ENCODE results near the gene DNAJB1. TPM values are rescaled to one million over a fixed set of nuclear protein-coding genes. Genes with fewer than 3 reads are reported as not detected.
A peak's percentile ranks its signal among the peaks of the same experiment; 100 is the strongest.
"Not testable (repeated sequence)": the region's sequence is repeated elsewhere in the genome, so short reads cannot be mapped to it uniquely, and the experiment has no call there.

Gene DNAJB1
- total RNA-seq, 8 experiments from 2014 or later: 36.7 to 113 (median 72.8) TPM

DNA sequence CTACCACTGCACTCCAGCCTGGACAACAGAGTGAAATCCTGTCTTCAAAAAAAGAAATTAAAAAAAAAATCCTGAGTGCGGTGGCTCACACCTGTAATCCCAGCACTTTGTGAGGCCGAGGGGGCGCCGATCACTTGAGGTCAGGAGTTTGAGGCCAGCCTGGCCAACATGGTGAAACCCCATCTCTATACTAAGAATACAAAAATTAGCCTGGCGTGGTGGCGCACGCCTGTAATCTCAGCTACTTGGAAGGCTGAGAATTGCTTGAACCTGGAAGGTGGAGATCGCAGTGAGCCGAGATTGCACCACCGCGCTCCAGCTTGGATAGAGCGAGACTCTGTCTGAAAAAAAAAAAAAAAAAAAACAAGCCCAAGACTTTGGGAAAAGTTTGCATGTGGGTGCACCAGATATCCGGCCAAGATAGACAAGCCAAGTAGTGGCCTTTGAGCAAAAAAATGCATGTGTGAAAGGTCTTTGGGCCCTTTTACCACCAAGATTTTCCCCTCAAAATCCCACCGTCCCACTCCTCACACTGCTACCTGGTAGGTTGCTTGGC lies 5.7 kb downstream of the DNAJB1 start:
- Histone ChIP-seq H3K27ac (no peak overlapping the region), H3K4me1 (replicated peaks in 1 of 2) (peaks cover 13 to 43% of the 10 kb centered on the region in 2 donors), H3K4me3 (no peak overlapping the region)
- in situ Hi-C loops (cut with MboI; ENCODE audit: low pct_unique_long_range_greater_than_20kb in 2 of 9, low sequenced_read_pairs in 9 of 9, unreplicated experiment in 9 of 9): no loop called here
- WGBS, 10 experiments: 80 to 100% (median 95%) methylated on average over 1 to 11 of the region's 14 CpGs; no CpG with 5 or more reads in 1 of the 10 experiments
- no peak for ATAC-seq (replicated peaks in 6 of 8)

DNA sequence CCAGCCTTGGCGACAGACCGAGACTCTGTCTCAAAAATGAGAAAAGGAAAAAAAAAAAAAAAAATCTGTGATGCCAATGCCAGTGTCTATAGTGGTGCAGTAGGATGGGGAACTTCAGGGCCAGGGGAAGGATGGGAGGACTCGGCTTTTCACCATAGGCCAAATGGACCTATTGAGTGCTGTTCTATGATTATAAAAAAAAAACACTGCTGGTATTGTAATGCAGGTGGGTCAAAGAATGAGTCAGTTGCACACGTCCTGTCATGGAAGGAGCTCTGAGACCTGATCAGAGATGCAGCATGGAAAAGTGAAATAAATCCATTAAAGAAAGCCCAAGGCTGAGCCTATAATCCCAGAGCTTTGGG lies 7.0 kb downstream of the DNAJB1 start:
- ATAC-seq (replicated peaks in 6 of 8): no peak
- WGBS, 10 experiments: 0 to 100% (median 76%) methylated on average over 1 to 3 of the region's 4 CpGs; no CpG with 5 or more reads in 2 of the 10 experiments
- Histone ChIP-seq H3K4me3 (no peak overlapping the region), H3K4me1 (replicated peaks in 1 of 2) (peaks cover 6 to 36% of the 10 kb centered on the region in 2 donors), H3K27ac (no peak overlapping the region)
- in situ Hi-C loops (cut with MboI; ENCODE audit: low pct_unique_long_range_greater_than_20kb in 2 of 9, low sequenced_read_pairs in 9 of 9, unreplicated experiment in 9 of 9): no loop called here

DNA sequence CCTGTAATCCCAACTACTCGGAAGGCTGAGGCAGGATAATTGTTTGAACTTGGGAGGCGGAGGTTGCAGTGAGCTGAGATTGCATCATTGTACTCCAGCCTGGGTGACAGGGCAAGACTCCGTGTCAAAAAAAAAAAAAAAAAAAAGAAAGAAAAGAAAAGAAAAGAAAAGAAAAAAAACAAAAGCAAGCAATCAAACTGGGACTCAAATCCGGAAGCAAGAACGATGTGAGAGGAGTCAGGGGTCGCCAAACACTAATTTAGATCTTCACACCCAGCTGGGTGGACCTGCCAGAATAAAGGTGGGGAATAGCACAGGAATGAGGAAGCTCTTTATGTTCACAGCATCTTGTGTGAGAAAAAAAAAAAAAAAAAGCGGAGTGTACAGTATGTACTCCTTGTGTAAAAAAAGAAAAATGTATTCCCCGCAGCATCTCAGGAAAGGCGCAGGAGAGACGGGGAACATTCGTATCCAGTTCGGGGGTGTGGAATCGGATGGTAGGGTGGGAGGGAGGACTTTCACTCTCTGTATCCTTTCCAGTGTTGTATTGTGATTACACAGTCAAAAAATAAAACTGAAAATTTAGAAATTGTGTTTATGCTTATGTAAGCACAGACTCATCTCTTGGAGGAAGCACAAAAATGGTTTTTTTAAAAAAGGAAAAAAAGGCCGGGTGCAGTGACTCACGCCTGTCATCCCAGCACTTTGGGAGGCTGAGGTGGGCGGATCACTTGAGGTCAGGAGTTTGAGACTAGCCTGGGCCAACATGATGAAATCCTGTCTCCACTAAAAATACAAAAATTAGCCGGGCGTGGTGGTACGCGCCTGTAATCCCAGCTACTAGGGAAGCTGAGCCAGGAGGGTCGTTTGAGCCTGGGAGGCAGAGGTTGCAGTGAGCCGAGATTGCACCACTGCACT lies 7.6 kb downstream of the DNAJB1 start:
- 6 to 81% (median 49%) methylated on average over 5 to 19 of the region's 22 CpGs for WGBS, 10 experiments
- in situ Hi-C loops (cut with MboI; ENCODE audit: low pct_unique_long_range_greater_than_20kb in 2 of 9, low sequenced_read_pairs in 9 of 9, unreplicated experiment in 9 of 9): no loop called here
- no peak overlapping the region for H3K4me3 ChIP-seq
- H3K27ac ChIP-seq: peak overlapping the region in 1 of 2 donors; percentile 21
- ATAC-seq (replicated peaks in 6 of 8): peak in 5 of 8 experiments; percentile 8 to 38 (median 24)
- H3K4me1 ChIP-seq (replicated peaks in 1 of 2): peaks cover 2 to 31% of the 10 kb centered on the region in 2 donors

DNA sequence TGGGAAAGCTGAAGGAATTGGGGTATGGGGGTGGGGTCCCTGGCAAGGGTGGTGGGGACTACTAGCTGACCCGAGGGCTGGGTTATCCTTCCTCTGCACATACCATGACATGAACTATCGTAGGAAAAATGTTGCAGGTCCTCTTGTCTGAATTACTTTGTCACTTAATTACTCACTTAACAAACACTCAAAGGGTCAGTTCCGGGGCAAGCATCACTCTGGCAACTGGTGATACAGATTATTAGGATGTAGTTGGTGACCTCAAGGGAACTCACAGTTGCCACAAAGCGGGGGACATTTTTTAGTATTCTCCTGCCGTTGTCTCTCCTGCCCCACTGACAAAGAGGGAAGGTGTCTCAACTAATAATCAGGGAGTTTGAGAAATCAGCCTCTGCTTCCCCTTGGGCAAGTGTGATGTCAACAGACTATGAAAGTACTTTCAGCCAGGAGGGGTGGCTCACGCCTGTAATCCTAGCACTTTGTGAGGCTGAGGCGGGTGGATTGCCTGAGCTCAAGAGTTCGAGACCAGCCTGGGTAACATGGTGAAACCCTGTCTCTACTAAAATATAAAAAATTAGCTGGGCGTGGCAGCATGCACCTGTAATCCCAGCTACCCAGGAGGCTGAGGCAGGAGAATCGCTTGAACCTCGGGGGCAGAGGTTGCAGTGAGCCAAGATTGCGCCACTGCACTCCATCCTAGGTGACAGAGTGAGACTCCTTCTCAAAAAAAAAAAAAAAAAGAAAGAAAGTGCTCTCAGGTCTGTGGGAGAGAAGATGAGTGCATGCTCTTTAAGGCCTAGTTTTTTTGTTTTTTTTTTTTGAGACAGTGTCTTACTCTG lies 10.3 kb downstream of the DNAJB1 start:
- in situ Hi-C loops (cut with MboI; ENCODE audit: low pct_unique_long_range_greater_than_20kb in 2 of 9, low sequenced_read_pairs in 9 of 9, unreplicated experiment in 9 of 9): no loop called here
- H3K4me1 ChIP-seq (replicated peaks in 1 of 2): peaks cover 2 to 31% of the 10 kb centered on the region in 2 donors
- WGBS, 10 experiments: 50 to 80% (median 67%) methylated on average over 1 to 4 of the region's 12 CpGs; no CpG with 5 or more reads in 5 of the 10 experiments
- peak in 3 of 8 experiments; percentile 4 to 13 (median 8) for ATAC-seq (replicated peaks in 6 of 8)
- H3K4me3 ChIP-seq: no peak overlapping the region
- no peak overlapping the region for H3K27ac ChIP-seq

DNA sequence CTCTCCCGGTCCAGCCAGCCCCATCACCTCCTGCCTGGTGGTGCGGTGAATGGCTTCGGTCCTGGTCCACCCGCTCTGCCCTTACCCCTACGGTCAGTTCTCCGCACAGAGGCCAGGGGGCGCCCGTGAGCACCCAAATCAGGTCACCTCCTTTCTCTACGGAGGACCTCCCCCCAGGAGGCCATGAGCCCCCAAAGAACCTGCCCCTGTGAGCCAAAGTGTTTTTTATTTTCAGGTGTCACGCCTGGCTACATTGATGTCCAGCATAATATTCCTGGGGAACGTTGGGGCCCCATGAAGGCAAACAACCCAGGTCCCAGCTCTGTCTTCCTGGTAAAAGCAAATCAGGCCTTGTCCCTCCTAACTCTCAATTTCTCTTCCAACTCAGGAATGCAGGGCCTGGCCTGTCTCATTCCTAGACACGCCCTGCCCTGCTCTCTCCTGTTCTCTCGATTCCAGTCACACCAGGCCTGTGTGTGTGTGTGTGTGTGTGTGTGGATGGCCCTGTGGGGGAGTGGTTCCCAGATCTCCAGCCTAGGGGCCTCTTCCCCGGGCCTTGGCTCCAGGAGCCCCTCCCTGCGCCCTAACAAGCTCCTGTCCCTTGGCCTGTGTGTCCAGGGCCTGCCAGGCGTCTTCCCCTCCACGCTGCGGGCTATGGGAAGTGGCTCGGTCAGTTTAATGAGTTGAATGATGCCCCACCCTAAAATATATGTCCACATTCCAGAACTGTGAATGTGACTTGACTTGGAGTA lies 12.5 kb downstream of the DNAJB1 start:
- peak; percentile 38 to 75 (median 60) for ATAC-seq (replicated peaks in 6 of 8)
- WGBS, 10 experiments: 18 to 88% (median 57%) methylated on average over 1 to 7 of the region's 19 CpGs; no CpG with 5 or more reads in 5 of the 10 experiments
- in situ Hi-C loops (cut with MboI; ENCODE audit: low pct_unique_long_range_greater_than_20kb in 2 of 9, low sequenced_read_pairs in 9 of 9, unreplicated experiment in 9 of 9): no loop called here
- Histone ChIP-seq H3K4me1 (replicated peaks in 1 of 2) (peaks cover 2 to 24% of the 10 kb centered on the region in 2 donors), H3K4me3 (no peak overlapping the region), H3K27ac (no peak overlapping the region)

DNA sequence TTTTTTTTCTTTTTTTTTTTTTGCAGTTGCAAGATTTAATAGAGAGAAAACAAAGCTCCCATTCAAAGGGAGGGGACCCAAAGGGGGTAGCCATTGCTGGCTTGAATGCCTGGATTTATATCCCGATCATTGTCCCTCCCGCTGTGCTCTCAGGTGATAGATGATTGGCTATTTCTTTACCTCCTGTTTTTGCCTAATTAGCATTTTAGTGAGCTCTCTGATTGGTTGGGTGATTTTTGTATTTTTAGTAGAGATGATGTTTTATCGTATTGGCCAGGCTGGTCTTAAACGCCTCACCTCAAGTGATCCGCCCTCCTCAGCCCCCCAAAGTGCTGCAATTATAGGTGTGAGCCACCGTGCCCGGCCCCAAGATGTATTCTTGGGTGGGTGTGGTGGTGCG lies 13.6 kb downstream of the DNAJB1 start:
- in situ Hi-C loops (cut with MboI; ENCODE audit: low pct_unique_long_range_greater_than_20kb in 2 of 9, low sequenced_read_pairs in 9 of 9, unreplicated experiment in 9 of 9); ATAC-seq (replicated peaks in 6 of 8); H3K4me3 ChIP-seq; H3K27ac ChIP-seq: not testable (repeated sequence)
- peaks cover 0 to 15% of the 10 kb centered on the region in 2 donors for H3K4me1 ChIP-seq (replicated peaks in 1 of 2)
- WGBS, 10 experiments: 80 to 100% (median 85%) methylated on average over 1 to 5 of the region's 8 CpGs; no CpG with 5 or more reads in 5 of the 10 experiments

DNA sequence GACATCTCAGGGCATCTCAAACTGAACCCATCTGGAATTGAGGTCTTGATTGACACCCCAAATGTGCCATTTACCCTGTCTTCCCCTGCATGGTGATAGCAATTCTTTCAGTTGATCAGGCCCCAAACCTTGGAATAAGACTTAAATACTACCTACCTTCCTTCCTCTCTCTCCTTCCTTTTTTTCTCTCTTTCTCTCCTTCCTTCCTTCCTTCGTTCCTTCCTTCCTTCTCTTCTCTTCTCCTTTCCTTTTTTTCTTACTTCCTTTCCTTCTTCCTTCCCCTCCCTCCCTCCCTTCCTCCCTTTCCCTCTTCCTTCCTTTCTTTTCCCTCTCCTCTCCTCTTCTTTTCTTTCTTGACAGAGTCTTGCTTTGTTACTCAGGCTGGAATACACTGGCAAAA lies 14.9 kb downstream of the DNAJB1 start:
- H3K27ac ChIP-seq: no peak overlapping the region
- ATAC-seq (replicated peaks in 6 of 8): no peak
- H3K4me1 ChIP-seq (replicated peaks in 1 of 2): peaks cover 0 to 9% of the 10 kb centered on the region in 2 donors
- no peak overlapping the region for H3K4me3 ChIP-seq
- in situ Hi-C loops (cut with MboI; ENCODE audit: low pct_unique_long_range_greater_than_20kb in 2 of 9, low sequenced_read_pairs in 9 of 9, unreplicated experiment in 9 of 9): no loop called here
- WGBS, 10 experiments: 47 to 87% (median 60%) methylated on average over 1 of the region's 1 CpG; no CpG with 5 or more reads in 3 of the 10 experiments

DNA sequence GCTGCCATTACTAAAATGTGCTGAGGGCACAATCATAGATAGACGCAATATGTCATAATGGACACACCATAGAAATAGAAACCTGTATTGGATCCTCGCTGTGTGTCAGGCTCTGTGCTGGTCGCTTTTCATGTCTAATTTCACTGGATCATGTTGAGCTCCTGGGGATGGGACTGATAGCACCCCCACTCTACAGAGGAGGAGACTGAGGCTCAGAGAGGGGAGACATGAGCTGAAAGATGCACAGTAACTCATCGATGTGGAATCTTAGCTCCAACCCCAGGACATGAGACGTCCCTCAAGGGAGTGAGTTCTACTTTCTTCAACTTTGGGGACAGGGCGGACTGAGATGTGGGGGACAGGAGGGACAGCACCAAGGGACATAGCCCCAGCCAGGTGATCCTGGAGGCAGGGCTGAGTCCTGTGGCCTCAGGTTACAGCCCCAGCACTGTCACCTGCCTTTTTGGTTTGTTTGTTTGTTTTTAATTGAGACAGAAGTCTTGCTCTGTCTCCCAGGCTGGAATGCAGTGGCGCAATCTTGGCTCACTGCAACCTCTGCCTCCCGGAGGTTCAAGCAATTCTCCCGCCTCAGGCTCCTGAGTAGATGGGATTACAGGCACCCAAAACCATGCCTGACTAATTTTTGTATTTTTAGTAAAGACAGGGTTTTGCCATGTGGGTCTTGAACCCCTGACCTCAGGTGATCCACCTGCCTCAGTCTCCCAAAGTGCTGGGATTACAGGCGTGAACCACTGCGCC lies 15.7 kb downstream of the DNAJB1 start:
- in situ Hi-C loops (cut with MboI; ENCODE audit: low pct_unique_long_range_greater_than_20kb in 2 of 9, low sequenced_read_pairs in 9 of 9, unreplicated experiment in 9 of 9): no loop called here
- ATAC-seq (replicated peaks in 6 of 8): no peak
- Histone ChIP-seq H3K4me3 (no peak overlapping the region), H3K4me1 (replicated peaks in 1 of 2) (peaks cover 0 to under 1% of the 10 kb centered on the region in 2 donors), H3K27ac (no peak overlapping the region)
- 45 to 93% (median 79%) methylated on average over 1 to 11 of the region's 11 CpGs; no CpG with 5 or more reads in 2 of the 10 experiments for WGBS, 10 experiments

DNA sequence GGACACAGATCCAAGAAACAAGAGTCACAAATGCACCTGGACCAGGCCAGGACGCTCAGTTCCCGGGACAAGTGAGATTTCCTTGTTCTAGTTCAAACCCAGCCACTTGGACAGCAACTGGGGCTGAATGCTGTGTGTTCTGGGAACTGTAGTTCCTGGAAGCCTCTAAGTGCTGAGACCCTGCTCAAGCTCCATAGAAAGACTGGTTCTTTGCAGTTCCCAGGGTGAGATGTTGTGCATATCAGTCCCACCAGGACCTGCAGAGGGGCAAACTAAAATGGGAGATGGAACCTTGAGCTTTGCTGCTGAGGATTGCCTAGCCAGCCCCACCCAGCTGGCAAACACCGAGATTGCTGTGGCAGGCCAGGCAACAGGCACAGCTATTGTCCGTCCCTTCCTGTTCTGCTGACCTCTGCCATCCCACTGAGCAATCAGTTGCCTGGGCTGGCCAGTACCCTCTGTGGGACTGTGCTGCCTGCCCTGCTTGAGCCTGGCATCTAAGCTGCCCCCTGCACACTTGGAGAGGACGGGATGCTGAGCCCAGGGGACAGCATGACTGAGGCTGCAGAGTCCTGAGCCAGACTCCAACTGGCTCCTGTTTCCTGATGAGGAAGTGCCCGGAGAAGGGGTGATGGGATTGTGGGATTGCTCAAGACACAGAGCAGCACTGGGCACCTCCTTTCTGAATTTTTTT lies 20.8 kb downstream of the DNAJB1 start:
- WGBS, 10 experiments: 34 to 100% (median 69%) methylated on average over 1 to 6 of the region's 6 CpGs; no CpG with 5 or more reads in 1 of the 10 experiments
- in situ Hi-C loops (cut with MboI; ENCODE audit: low pct_unique_long_range_greater_than_20kb in 2 of 9, low sequenced_read_pairs in 9 of 9, unreplicated experiment in 9 of 9): no loop called here
- ATAC-seq (replicated peaks in 6 of 8): no peak
- Histone ChIP-seq H3K4me1 (replicated peaks in 1 of 2) (peaks cover 5 to 11% of the 10 kb centered on the region in 2 donors), H3K4me3 (no peak overlapping the region), H3K27ac (no peak overlapping the region)

DNA sequence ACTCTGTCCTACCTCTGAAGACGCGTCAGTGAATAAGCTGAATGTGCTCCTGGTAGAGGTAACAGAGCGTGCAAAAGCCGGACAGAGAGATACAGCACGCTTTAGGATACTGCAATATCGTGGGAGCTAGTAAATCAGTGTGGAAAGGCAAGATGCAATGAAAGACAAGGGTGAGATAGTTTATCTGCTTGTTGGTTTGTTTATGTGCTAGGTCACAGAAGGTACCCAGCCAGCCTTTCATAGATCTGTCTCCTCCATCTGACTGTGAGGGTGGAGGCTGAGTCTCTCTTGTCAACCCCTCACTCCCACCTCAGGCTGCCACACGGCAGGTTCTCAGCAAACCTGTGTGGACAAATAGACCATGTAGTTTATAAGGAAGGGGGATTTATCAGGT lies 21.4 kb downstream of the DNAJB1 start:
- Histone ChIP-seq H3K4me3 (peak overlapping the region in 4 of 5 donors; percentile 30 to 68 (median 57)), H3K27ac (no peak overlapping the region), H3K4me1 (replicated peaks in 1 of 2) (peaks cover 5 to 11% of the 10 kb centered on the region in 2 donors)
- in situ Hi-C loops (cut with MboI; ENCODE audit: low pct_unique_long_range_greater_than_20kb in 2 of 9, low sequenced_read_pairs in 9 of 9, unreplicated experiment in 9 of 9): no loop called here
- WGBS, 10 experiments: 0 to 100% (median 20%) methylated on average over 1 to 6 of the region's 7 CpGs; no CpG with 5 or more reads in 3 of the 10 experiments
- ATAC-seq (replicated peaks in 6 of 8): peak in 1 of 8 experiments; percentile 1

Data from motor neuron (in vitro differentiated cells).